Endothelial cell (in vitro differentiated cells): ENCODE data around the gene BICDL2. TPM values are rescaled to one million over a fixed set of nuclear protein-coding genes. Genes with fewer than 3 reads are reported as not detected.
A peak's percentile ranks its signal among the peaks of the same experiment; 100 is the strongest.

Source experiments
- DNase-seq: peaks from one replicate; pipeline ENCODE4 v3.0.0; 2021; ENCODE audit warnings: low spot score
- H3K27ac Mint-ChIP-seq: one replicate; pipeline ENCODE4 v1.8.0; 2021; ENCODE audit warnings: mixed read lengths, inconsistent platforms; ENCODE audit not compliant: unreplicated experiment
- H3K27me3 Mint-ChIP-seq: one replicate; pipeline ENCODE4 v1.8.0; 2021; ENCODE audit warnings: mild to moderate bottlenecking, moderate library complexity, mixed read lengths, inconsistent platforms; ENCODE audit not compliant: unreplicated experiment
- H3K36me3 Mint-ChIP-seq: one replicate; pipeline ENCODE4 v1.8.0; 2021; ENCODE audit warnings: mild to moderate bottlenecking, low read depth, mixed read lengths, inconsistent platforms; ENCODE audit not compliant: unreplicated experiment
- H3K4me1 Mint-ChIP-seq: one replicate; pipeline ENCODE4 v1.8.0; 2021; ENCODE audit warnings: mild to moderate bottlenecking, mixed read lengths, inconsistent platforms; ENCODE audit not compliant: unreplicated experiment
- H3K4me3 Mint-ChIP-seq: one replicate; pipeline ENCODE4 v1.8.0; 2021; ENCODE audit warnings: mild to moderate bottlenecking, mixed read lengths, inconsistent platforms; ENCODE audit not compliant: unreplicated experiment
- H3K9me3 Mint-ChIP-seq: one replicate; pipeline ENCODE4 v1.8.0; 2021; ENCODE audit warnings: mixed read lengths, inconsistent platforms; ENCODE audit not compliant: unreplicated experiment
- total RNA-seq: library from RNA; stranded (reverse); fragmentation: NEBNext Ultra II Directional; extraction: Animal tissue kit (Norgen Biotek cat#: 25700); gene quantifications from one replicate; pipeline ENCODE4 v1.2.1, GENCODE V29; 2021; ENCODE audit not compliant: unreplicated experiment
- TF ChIP-seq, protein P1 (sequence below): fragments of 200-600 bp; sonication (generic); IDR thresholded peaks from one replicate; pipeline ENCODE4 v1.5.0; 2021; ENCODE audit warnings: antibody characterized with exemption; ENCODE audit not compliant: unreplicated experiment

BICDL2 gene
- total RNA-seq, 1 donor from 2014 or later, result 0.13 TPM

DNA sequence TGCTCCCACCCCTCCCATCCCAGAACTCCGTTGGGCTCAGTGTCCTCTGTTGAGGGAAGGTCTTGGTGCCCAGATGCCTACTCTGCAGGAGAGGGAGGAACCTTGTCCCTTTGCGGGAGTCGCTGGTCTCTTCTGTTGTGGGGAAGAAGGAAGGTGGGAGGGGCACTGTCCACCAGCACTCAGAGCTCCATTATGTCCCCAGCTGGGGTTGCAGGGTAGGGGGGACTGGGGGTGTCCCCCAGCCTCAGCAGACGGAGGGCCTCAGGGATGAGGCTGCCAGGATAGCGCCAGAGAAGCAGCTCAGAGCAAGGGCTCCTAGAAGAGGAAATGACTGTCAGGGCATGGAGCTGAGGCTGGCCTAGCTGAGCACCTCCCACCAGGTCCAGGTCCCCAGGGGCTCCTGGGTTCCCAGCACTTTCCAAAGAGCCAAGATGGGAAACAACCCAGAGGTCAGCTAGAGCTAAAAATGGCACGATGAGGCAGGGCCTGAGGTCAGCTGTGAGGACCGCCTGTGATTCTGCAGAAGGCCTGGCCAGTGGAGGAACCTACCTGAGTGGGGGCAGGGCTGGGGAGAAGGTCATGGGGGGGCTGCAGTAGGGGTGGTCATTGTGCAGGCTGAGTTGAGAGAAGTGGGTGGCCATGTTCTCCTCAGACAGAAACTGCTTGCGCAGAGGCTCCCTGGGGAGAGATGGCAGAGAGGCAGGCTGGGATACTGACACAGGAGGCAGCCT lies 13.9 kb downstream of the BICDL2 start:
- DNase-seq, result no peak
- no peaks in the 10 kb centered on the region for H3K9me3 Mint-ChIP-seq
- H3K27ac Mint-ChIP-seq, result no peak overlapping the region
- peaks cover 6% of the 10 kb centered on the region for H3K36me3 Mint-ChIP-seq
- peaks cover 23% of the 10 kb centered on the region for H3K27me3 Mint-ChIP-seq
- TF ChIP-seq, protein P1, sequence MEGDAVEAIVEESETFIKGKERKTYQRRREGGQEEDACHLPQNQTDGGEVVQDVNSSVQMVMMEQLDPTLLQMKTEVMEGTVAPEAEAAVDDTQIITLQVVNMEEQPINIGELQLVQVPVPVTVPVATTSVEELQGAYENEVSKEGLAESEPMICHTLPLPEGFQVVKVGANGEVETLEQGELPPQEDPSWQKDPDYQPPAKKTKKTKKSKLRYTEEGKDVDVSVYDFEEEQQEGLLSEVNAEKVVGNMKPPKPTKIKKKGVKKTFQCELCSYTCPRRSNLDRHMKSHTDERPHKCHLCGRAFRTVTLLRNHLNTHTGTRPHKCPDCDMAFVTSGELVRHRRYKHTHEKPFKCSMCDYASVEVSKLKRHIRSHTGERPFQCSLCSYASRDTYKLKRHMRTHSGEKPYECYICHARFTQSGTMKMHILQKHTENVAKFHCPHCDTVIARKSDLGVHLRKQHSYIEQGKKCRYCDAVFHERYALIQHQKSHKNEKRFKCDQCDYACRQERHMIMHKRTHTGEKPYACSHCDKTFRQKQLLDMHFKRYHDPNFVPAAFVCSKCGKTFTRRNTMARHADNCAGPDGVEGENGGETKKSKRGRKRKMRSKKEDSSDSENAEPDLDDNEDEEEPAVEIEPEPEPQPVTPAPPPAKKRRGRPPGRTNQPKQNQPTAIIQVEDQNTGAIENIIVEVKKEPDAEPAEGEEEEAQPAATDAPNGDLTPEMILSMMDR, result no peak
- peaks cover 24% of the 10 kb centered on the region for H3K4me1 Mint-ChIP-seq
- peak overlapping the region; percentile 84 for H3K4me3 Mint-ChIP-seq

DNA sequence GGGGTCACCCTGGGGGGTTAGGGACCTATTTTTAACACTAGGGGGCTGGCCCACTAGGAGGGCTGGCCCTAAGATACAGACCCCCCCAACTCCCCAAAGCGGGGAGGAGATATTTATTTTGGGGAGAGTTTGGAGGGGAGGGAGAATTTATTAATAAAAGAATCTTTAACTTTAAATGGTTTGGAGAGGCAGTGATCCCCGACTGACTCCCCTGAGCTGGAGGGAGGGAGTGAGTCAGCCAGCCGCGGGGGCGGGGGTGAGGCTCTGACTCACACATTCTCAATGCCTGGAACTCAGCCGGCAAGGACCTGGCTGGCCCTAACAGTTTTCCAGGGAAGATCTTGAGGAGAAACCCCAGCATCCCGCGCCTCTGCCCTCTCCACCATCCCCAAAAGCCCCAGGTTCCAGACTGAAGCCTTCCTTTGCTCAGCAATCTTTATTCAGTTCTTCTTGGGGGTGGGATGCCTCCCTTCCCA lies 14.5 kb downstream of the BICDL2 start:
- H3K36me3 Mint-ChIP-seq, result peaks cover 6% of the 10 kb centered on the region
- H3K27me3 Mint-ChIP-seq, result peaks cover 23% of the 10 kb centered on the region
- H3K9me3 Mint-ChIP-seq, result no peaks in the 10 kb centered on the region
- peak; percentile 61 for DNase-seq
- H3K4me3 Mint-ChIP-seq, result peak overlapping the region; percentile 42
- no peak overlapping the region for H3K27ac Mint-ChIP-seq
- H3K4me1 Mint-ChIP-seq, result peaks cover 24% of the 10 kb centered on the region
- TF ChIP-seq, protein P1, result no peak

DNA sequence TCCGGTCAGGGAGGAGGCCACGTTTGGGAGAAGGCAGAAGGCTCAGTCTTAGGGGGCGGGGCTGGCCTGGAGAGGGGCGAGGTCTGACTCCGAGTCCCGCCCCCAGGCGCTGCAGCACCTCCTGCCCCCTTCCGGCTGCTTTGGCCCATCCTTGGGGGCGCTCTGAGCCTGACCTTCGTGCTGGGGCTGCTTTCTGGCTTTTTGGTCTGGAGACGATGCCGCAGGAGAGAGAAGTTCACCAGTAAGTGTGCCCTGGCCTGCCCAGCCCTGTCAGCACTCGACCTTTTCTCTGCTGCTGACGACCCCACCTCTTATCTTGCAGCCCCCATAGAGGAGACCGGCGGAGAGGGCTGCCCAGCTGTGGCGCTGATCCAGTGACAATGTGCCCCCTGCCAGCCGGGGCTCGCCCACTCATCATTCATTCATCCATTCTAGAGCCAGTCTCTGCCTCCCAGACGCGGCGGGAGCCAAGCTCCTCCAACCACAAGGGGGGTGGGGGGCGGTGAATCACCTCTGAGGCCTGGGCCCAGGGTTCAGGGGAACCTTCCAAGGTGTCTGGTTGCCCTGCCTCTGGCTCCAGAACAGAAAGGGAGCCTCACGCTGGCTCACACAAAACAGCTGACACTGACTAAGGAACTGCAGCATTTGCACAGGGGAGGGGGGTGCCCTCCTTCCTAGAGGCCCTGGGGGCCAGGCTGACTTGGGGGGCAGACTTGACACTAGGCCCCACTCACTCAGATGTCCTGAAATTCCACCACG lies 15.1 kb downstream of the BICDL2 start:
- H3K27ac Mint-ChIP-seq, result no peak overlapping the region
- H3K36me3 Mint-ChIP-seq, result peaks cover under 1% of the 10 kb centered on the region
- H3K4me3 Mint-ChIP-seq, result peak overlapping the region; percentile 65
- DNase-seq, result peak; percentile 68
- peaks cover 27% of the 10 kb centered on the region for H3K27me3 Mint-ChIP-seq
- H3K4me1 Mint-ChIP-seq, result peaks cover 24% of the 10 kb centered on the region
- H3K9me3 Mint-ChIP-seq, result no peaks in the 10 kb centered on the region
- TF ChIP-seq, protein P1, result no peak

DNA sequence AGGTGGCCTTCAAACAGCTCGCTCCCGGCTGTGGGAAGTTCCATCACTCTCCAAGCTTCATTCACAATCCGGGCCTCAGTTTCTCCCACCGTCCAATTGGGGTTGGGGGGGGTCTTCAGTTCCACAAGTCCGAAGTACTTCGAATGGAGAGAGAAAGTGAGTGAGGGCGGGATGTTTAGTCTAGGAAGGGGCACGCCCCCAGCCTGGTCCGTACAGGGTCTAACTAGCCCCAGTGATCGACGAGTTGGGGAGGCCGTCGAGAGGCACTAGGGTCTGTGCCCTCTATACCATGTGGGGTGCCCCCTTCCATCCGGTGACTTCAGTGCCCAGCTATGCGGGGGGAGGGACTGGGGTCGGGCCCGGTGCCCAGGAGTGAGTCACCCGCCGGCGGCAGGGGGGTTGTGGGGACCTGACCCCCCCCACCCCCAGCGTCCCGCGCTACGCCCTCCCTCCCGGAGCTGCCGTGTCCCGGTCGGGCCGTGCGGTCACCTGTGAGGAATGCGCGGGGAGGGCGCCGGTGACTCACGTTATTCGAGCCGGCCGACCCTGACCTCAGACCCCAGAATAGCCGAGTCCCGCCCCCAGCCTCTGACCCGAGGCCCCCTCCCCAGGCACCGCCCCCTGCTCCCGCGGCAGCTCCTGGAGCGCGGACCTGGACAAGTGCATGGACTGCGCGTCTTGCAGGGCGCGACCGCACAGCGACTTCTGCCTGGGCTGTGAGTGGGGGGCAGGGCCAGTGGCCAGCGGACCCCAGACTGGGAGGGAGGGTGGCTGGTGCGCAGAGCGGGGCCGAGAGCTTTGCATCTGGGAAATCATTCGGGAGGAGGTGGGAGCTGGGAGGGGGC lies 15.9 kb downstream of the BICDL2 start:
- Mint-ChIP-seq H3K4me1 (peaks cover 26% of the 10 kb centered on the region), H3K27me3 (peaks cover 25% of the 10 kb centered on the region), H3K9me3 (no peaks in the 10 kb centered on the region), H3K27ac (no peak overlapping the region), H3K36me3 (no peaks in the 10 kb centered on the region), H3K4me3 (peak overlapping the region; percentile 65)
- DNase-seq, result no peak
- TF ChIP-seq, protein P1, result no peak
